K562 (cell line): ENCODE results near the gene DAZAP1. TPM values are rescaled to one million over a fixed set of nuclear protein-coding genes. Genes with fewer than 3 reads are reported as not detected.

ENCODE experiments used
- ARHGAP35 ChIP-seq: fragments of 450-650 bp; IDR thresholded peaks from 2 replicates; pipeline ENCODE4 v1.6.1; 2018; ENCODE audit not compliant: partially characterized antibody
- ATF1 ChIP-seq, 2 experiments: fragments of 450-650 bp in 1 of 2; IDR thresholded peaks; 2 replicates each; pipeline ENCODE4 v1.6.1; 2016; ENCODE audit warnings: missing compliant biosample characterization in 1 of 2, missing genetic modification characterization in 1 of 2
- BRF2 ChIP-seq: IDR thresholded peaks from 3 replicates; pipeline ENCODE4 v1.6.1; 2011; ENCODE audit warnings: borderline replicate concordance, mild to moderate bottlenecking; ENCODE audit not compliant: insufficient read length, insufficient read depth
- CBX5 ChIP-seq: IDR thresholded peaks from 2 replicates; pipeline ENCODE4 v1.6.1; 2014; ENCODE audit warnings: low read depth, borderline replicate concordance
- CHD4 ChIP-seq: fragments of 200-600 bp; sonication (generic); IDR thresholded peaks from 3 replicates; pipeline ENCODE4 v1.6.1; 2012; ENCODE audit warnings: low read depth, mild to moderate bottlenecking, mixed read lengths, low read length, inconsistent platforms; ENCODE audit not compliant: insufficient read depth, insufficient replicate concordance, poor library complexity, severe bottlenecking
- CTBP1 ChIP-seq: fragments of 450-650 bp; IDR thresholded peaks from 2 replicates; pipeline ENCODE4 v1.6.1; 2016; ENCODE audit warnings: borderline replicate concordance
- ETV1 ChIP-seq: fragments of 450-650 bp; conservative IDR thresholded peaks from 2 replicates; pipeline ENCODE4 v1.6.1; 2016; ENCODE audit warnings: missing genetic modification characterization, control low read depth, low read depth, missing compliant biosample characterization
- FUS ChIP-seq: fragments of 200-400 bp; formaldehyde crosslinking; optimal IDR thresholded peaks from 2 replicates; pipeline ENCODE3; 2017; ENCODE audit warnings: low read depth, low read length
- GATA2 ChIP-seq: sonication (generic); formaldehyde crosslinking; IDR thresholded peaks from 2 replicates; pipeline ENCODE4 v1.4.0; 2020; ENCODE audit warnings: mild to moderate bottlenecking, missing genetic modification reagents
- HNRNPH1 ChIP-seq: fragments of 200-400 bp; formaldehyde crosslinking; optimal IDR thresholded peaks from 2 replicates; pipeline ENCODE3; 2017; ENCODE audit warnings: low read depth, mild to moderate bottlenecking, low read length, moderate library complexity
- L3MBTL2 ChIP-seq: fragments of 450-650 bp; IDR thresholded peaks from 2 replicates; pipeline ENCODE4 v1.6.1; 2016; ENCODE audit warnings: mild to moderate bottlenecking, moderate library complexity
- MYC ChIP-seq, 2 experiments: fragments of 250-450 bp in 1 of 2; sonication (Bioruptor Pico) in 1 of 2; IDR thresholded peaks; 2 replicates each; pipeline versions ENCODE4 v1.5.1 to v1.6.1; 2012 to 2021; ENCODE audit warnings: low read depth in 2 of 2, borderline replicate concordance in 1 of 2, improper control_type of control experiment in 1 of 2, low read length in 1 of 2, mild to moderate bottlenecking in 1 of 2, moderate library complexity in 1 of 2
- RAD21 ChIP-seq, 2 experiments: fragments of 250-450 bp in 1 of 2; fragments of 450-650 bp in 1 of 2; sonication (Bioruptor Pico) in 1 of 2; formaldehyde crosslinking in 1 of 2; IDR thresholded peaks in 1 of 2; conservative IDR thresholded peaks in 1 of 2; 2 replicates each; pipeline versions ENCODE4 v1.4.0 to v1.8.0; 2020 to 2022; ENCODE audit warnings: mild to moderate bottlenecking in 2 of 2, moderate library complexity in 1 of 2
- SMAD2 ChIP-seq: fragments of 150-350 bp; IDR thresholded peaks from 2 replicates; pipeline ENCODE4 v1.6.1; 2014; ENCODE audit warnings: low read depth, mild to moderate bottlenecking, low read length
- TCF7 ChIP-seq: sonication (generic); IDR thresholded peaks from 2 replicates; pipeline ENCODE4 v1.6.1; 2016; ENCODE audit warnings: antibody characterized with exemption, borderline replicate concordance
- THRA ChIP-seq: fragments of 450-650 bp; IDR thresholded peaks from 2 replicates; pipeline ENCODE4 v1.6.1; 2017; ENCODE audit warnings: mild to moderate bottlenecking, moderate library complexity
- XRCC3 ChIP-seq: fragments of 450-650 bp; IDR thresholded peaks from 2 replicates; pipeline ENCODE4 v1.6.1; 2017; ENCODE audit warnings: mild to moderate bottlenecking, moderate library complexity
- ZBED1 ChIP-seq: IDR thresholded peaks from 2 replicates; pipeline ENCODE4 v1.6.1; 2014
- ZBTB7A ChIP-seq: IDR thresholded peaks from 2 replicates; pipeline ENCODE4 v1.6.1; 2011; ENCODE audit warnings: low read depth, mild to moderate bottlenecking, low read length, moderate library complexity, borderline replicate concordance; ENCODE audit not compliant: control insufficient read depth
- ZNF280B ChIP-seq: fragments of 250-450 bp; sonication (Bioruptor Pico); IDR thresholded peaks from 2 replicates; pipeline ENCODE4 v1.5.1; 2021; ENCODE audit warnings: mild to moderate bottlenecking
- ZNF780A ChIP-seq: fragments of 250-450 bp; sonication (Bioruptor Pico); IDR thresholded peaks from 2 replicates; pipeline ENCODE4 v1.5.0; 2021; ENCODE audit warnings: mild to moderate bottlenecking
- polyA plus RNA-seq, 8 experiments: library from polyadenylated mRNA; depleted of rRNA in 4 of 8; stranded (reverse) in 5 of 8; unstranded in 3 of 8; fragments of >200 nt; fragmentation: Nextera tagmentation in 2 of 8; fragmentation: Illumina TruSeq in 1 of 8; extraction: Ambion mirVana in 2 of 8; extraction: Trizol in 1 of 8; gene quantifications; 2 replicates each; pipeline versions ENCODE4 v1.2.1 to v1.2.3, GENCODE V29; 2011 to 2014; ENCODE audit warnings: inconsistent platforms in 1 of 8, missing spikeins in 1 of 8
- total RNA-seq, 7 experiments: library from RNA; depleted of rRNA in 6 of 7; stranded (reverse); fragments of >200 nt in 6 of 7; fragmentation: Illumina TruSeq in 2 of 7; extraction: Trizol in 2 of 7; gene quantifications; 2 replicates each; pipeline versions ENCODE4 v1.2.1 to v1.2.3, GENCODE V29; 2011 to 2021; ENCODE audit warnings: low replicate concordance in 1 of 7
- TF ChIP-seq, protein P1 (sequence below), 3 experiments: IDR thresholded peaks in 2 of 3; conservative IDR thresholded peaks in 1 of 3; 2 replicates each; pipeline ENCODE4 v1.5.1; 2011 to 2012; ENCODE audit warnings: low read length in 3 of 3, mild to moderate bottlenecking in 3 of 3, control low read depth in 2 of 3, improper control_type of control experiment in 1 of 3, inconsistent platforms in 1 of 3, low read depth in 1 of 3, mixed read lengths in 1 of 3, moderate library complexity in 1 of 3; ENCODE audit not compliant: insufficient read depth in 2 of 3

The DAZAP1 gene
- total and polyA plus RNA-seq, 9 of the 15 experiments (the other 6 are each of a cell fraction or from before 2014, with no cell fraction given), result 10.8 to 289 (median 142) TPM

- TF ChIP-seq, protein P1, sequence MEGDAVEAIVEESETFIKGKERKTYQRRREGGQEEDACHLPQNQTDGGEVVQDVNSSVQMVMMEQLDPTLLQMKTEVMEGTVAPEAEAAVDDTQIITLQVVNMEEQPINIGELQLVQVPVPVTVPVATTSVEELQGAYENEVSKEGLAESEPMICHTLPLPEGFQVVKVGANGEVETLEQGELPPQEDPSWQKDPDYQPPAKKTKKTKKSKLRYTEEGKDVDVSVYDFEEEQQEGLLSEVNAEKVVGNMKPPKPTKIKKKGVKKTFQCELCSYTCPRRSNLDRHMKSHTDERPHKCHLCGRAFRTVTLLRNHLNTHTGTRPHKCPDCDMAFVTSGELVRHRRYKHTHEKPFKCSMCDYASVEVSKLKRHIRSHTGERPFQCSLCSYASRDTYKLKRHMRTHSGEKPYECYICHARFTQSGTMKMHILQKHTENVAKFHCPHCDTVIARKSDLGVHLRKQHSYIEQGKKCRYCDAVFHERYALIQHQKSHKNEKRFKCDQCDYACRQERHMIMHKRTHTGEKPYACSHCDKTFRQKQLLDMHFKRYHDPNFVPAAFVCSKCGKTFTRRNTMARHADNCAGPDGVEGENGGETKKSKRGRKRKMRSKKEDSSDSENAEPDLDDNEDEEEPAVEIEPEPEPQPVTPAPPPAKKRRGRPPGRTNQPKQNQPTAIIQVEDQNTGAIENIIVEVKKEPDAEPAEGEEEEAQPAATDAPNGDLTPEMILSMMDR (IDR thresholded peaks at IDR 0.05 in 2 of 3, conservative IDR thresholded peaks at IDR 0.05 in 1 of 3; ENCODE audit: insufficient read depth in 2 of 3, low read depth in 1 of 3, low read length in 3 of 3), result peak; percentile 90 to 94 (median 91)
- TF ChIP-seq XRCC3, result no peak
- no peak for TF ChIP-seq ARHGAP35
- no peak for TF ChIP-seq HNRNPH1
- TF ChIP-seq ATF1 (CRISPR knock-in tag; IDR thresholded peaks at IDR 0.05), result no peak
- TF ChIP-seq ATF1 (tag; IDR thresholded peaks at IDR 0.05), result peak; percentile 69
- no peak for TF ChIP-seq ZNF280B (CRISPR knock-in tag)
- no peak for TF ChIP-seq SMAD2
- TF ChIP-seq CHD4, result peak; percentile 36
- TF ChIP-seq THRA, result no peak
- TF ChIP-seq MYC (IDR thresholded peaks at IDR 0.05; ENCODE audit: low read depth, low read length), result 0 out of 2 replicates have a peak, but pooled peaks have one; percentile 12
- no peak for TF ChIP-seq MYC (CRISPR knock-in tag; IDR thresholded peaks at IDR 0.05; ENCODE audit: borderline replicate concordance, low read depth)
- no peak for TF ChIP-seq BRF2
- peak; percentile 72 for TF ChIP-seq ZBTB7A
- no peak for TF ChIP-seq ZNF780A
- TF ChIP-seq CBX5, result no peak
- TF ChIP-seq L3MBTL2, result peak; percentile 47; the same call in 1 of the 2 replicates
- TF ChIP-seq RAD21 (CRISPR knock-in tag; conservative IDR thresholded peaks at IDR 0.05 in 1 of 2, IDR thresholded peaks at IDR 0.05 in 1 of 2), result peak; percentile 61
- TF ChIP-seq FUS, result peak; percentile 88
- TF ChIP-seq CTBP1, result peak; percentile 74
- TF ChIP-seq GATA2 (CRISPR knock-in tag), result no peak
- no peak for TF ChIP-seq ETV1
- no peak for TF ChIP-seq ZBED1
- TF ChIP-seq TCF7, result no peak
Observed at GRCh38 chr19:1445185-1445931, 38.0 kb downstream of the DAZAP1 start (continued).
